ENCODE measurements around the gene RTCA. TPM values are rescaled to one million over a fixed set of nuclear protein-coding genes. Genes with fewer than 3 reads are reported as not detected.
"Not testable (repeated sequence)": the region's sequence is repeated elsewhere in the genome, so short reads cannot be mapped to it uniquely, and the experiment has no call there.

RTCA gene
- total RNA-seq, 1 donor from 2014 or later: 52.2 TPM

GRCh38 chr1:100253552-100253951 lies 12.5 kb upstream of the RTCA start:
- intact Hi-C loops (cut with micrococcal nuclease): no loop called here
- no peak for ATAC-seq
- no peak for DNase-seq

GRCh38 chr1:100256273-100256672 lies 9.7 kb upstream of the RTCA start:
- intact Hi-C loops (cut with micrococcal nuclease); DNase-seq; ATAC-seq: not testable (repeated sequence)

GRCh38 chr1:100258427-100258826 lies 7.6 kb upstream of the RTCA start:
- ATAC-seq; intact Hi-C loops (cut with micrococcal nuclease); DNase-seq: not testable (repeated sequence)

- intact Hi-C loops (cut with micrococcal nuclease): no loop called here
Observed at GRCh38 chr1:100261686-100262085, 4.3 kb upstream of the RTCA start.

GRCh38 chr1:100264081-100264480 lies 1.9 kb upstream of the RTCA start:
- DNase-seq; intact Hi-C loops (cut with micrococcal nuclease); ATAC-seq: not testable (repeated sequence)

More at GRCh38 chr1:100261686-100262085, 4.3 kb upstream of the RTCA start:
- DNase-seq: no peak
- no peak for ATAC-seq

GRCh38 chr1:100265562-100265930 lies 470 bp upstream of the RTCA start:
- intact Hi-C loops (cut with micrococcal nuclease): no loop called here
- ATAC-seq (peak; percentile 41), DNase-seq (no peak)

- intact Hi-C loops (cut with micrococcal nuclease): no loop called here
- ATAC-seq (peak; percentile 31), DNase-seq (no peak)
Observed at GRCh38 chr1:100266741-100267140, 725 bp downstream of the RTCA start.

GRCh38 chr1:100267284-100267683 lies 1.3 kb downstream of the RTCA start:
- ATAC-seq: no peak
- intact Hi-C loops (cut with micrococcal nuclease): no loop called here
- no peak for DNase-seq

- intact Hi-C loops (cut with micrococcal nuclease): no loop called here
- no peak for ATAC-seq
- no peak for DNase-seq
Observed at GRCh38 chr1:100268202-100268601, 2.2 kb downstream of the RTCA start.

GRCh38 chr1:100277866-100278265 lies 11.8 kb downstream of the RTCA start:
- intact Hi-C loops (cut with micrococcal nuclease): loop anchor here (10.0 kb wide), 1 partner anchor 167 kb away; no protein-coding TSS in a partner anchor
- ATAC-seq: no peak
- DNase-seq: no peak

GRCh38 chr1:100279358-100279923 lies 13.4 kb downstream of the RTCA start:
- intact Hi-C loops (cut with micrococcal nuclease): loop anchor here (10.0 kb wide), 1 partner anchor 165 kb away; no protein-coding TSS in a partner anchor
- DNase-seq (no peak), ATAC-seq (peak; percentile 62)

- intact Hi-C loops (cut with micrococcal nuclease): loop anchor here (10.0 kb wide), 1 partner anchor 165 kb away; no protein-coding TSS in a partner anchor
- DNase-seq (no peak), ATAC-seq (peak; percentile 90)
Observed at GRCh38 chr1:100279954-100280682, 14.1 kb downstream of the RTCA start.

- DNase-seq: no peak
- ATAC-seq: no peak
- intact Hi-C loops (cut with micrococcal nuclease): no loop called here
Observed at GRCh38 chr1:100284591-100284990, 18.6 kb downstream of the RTCA start.

GRCh38 chr1:100287162-100287561 lies 21.1 kb downstream of the RTCA start:
- DNase-seq (no peak), ATAC-seq (no peak)
- intact Hi-C loops (cut with micrococcal nuclease): no loop called here

- intact Hi-C loops (cut with micrococcal nuclease): no loop called here
- no peak for DNase-seq
- no peak for ATAC-seq
Observed at GRCh38 chr1:100290291-100290690, 24.3 kb downstream of the RTCA start.

- intact Hi-C loops (cut with micrococcal nuclease): no loop called here
- DNase-seq (no peak), ATAC-seq (no peak)
Observed at GRCh38 chr1:100292711-100293110, 26.7 kb downstream of the RTCA start.

- no peak for DNase-seq
- intact Hi-C loops (cut with micrococcal nuclease): no loop called here
- ATAC-seq: no peak
Observed at GRCh38 chr1:100296140-100296539, 30.1 kb downstream of the RTCA start.

GRCh38 chr1:100296997-100297396 lies 31.0 kb downstream of the RTCA start:
- DNase-seq; intact Hi-C loops (cut with micrococcal nuclease); ATAC-seq: not testable (repeated sequence)

- ATAC-seq: no peak
- DNase-seq: no peak
- intact Hi-C loops (cut with micrococcal nuclease): no loop called here
Observed at GRCh38 chr1:100298512-100298911, 32.5 kb downstream of the RTCA start.

- no peak for ATAC-seq
- no peak for DNase-seq
- intact Hi-C loops (cut with micrococcal nuclease): no loop called here
Observed at GRCh38 chr1:100299521-100300222, 33.7 kb downstream of the RTCA start.

All from left ventricle myocardium superior (tissue), 1 donor.